Measurements from ENCODE around the gene MB21D2.

The MB21D2 gene

GRCh38 chr3:192929755-192930547, 12.3 kb upstream of the MB21D2 start:
- no peaks in the 10 kb centered on the region for H3K36me3 Mint-ChIP-seq
- DNase-seq (ENCODE audit: low spot score in 2 of 2) (no peak), ATAC-seq (no peak)
- H3K4me1 Mint-ChIP-seq, result no peaks in the 10 kb centered on the region
- H3K27ac Mint-ChIP-seq, result no peak overlapping the region
- no peaks in the 10 kb centered on the region for H3K9me3 Mint-ChIP-seq
- no peak overlapping the region for H3K4me3 Mint-ChIP-seq

DNA sequence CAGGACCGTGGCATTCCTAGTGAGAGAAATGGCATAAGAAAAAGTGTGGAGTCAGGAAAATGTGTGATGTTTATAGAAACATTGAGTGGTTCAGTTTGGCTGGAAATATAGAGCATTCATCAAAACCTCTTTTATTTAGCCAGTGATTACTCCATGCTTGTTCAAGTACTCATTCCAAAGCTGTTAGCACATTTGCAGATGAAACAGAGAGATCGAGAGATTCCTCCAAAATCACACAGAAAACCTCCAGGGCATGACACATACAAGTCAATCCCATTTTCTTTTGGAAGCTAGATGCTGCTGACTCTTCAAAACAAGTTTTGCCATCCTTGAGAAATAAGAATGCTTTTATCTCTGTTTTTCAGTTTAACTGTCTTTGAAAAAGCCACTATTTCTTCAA, 11.5 kb upstream of the MB21D2 start:
- no peaks in the 10 kb centered on the region for H3K4me1 Mint-ChIP-seq
- H3K4me3 Mint-ChIP-seq, result no peak overlapping the region
- no peaks in the 10 kb centered on the region for H3K36me3 Mint-ChIP-seq
- no peaks in the 10 kb centered on the region for H3K9me3 Mint-ChIP-seq
- no peak overlapping the region for H3K27ac Mint-ChIP-seq
- ATAC-seq, result no peak
- DNase-seq (ENCODE audit: low spot score in 2 of 2), result no peak

DNA sequence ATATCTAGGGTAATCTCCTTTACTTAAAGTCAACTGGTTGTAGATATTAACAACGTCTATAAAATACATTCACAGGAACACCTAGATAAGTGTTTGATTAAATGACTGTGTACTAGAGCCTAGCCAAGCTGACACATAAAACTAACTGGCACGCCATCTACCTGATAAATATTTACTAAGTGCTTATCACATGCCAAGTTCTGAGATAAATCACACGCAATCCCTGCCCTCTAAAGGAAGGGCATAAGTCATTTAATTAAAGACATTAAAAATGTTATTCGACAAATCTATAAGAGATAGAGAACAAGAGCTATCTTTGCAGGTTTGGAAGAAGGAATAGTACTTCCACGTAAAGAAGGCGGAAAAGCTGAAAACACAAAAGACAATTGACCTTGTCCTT, 11.1 kb upstream of the MB21D2 start:
- no peaks in the 10 kb centered on the region for H3K36me3 Mint-ChIP-seq
- no peak for DNase-seq (ENCODE audit: low spot score in 2 of 2)
- H3K9me3 Mint-ChIP-seq, result no peaks in the 10 kb centered on the region
- no peak overlapping the region for H3K4me3 Mint-ChIP-seq
- no peaks in the 10 kb centered on the region for H3K4me1 Mint-ChIP-seq
- no peak overlapping the region for H3K27ac Mint-ChIP-seq
- no peak for ATAC-seq

DNA sequence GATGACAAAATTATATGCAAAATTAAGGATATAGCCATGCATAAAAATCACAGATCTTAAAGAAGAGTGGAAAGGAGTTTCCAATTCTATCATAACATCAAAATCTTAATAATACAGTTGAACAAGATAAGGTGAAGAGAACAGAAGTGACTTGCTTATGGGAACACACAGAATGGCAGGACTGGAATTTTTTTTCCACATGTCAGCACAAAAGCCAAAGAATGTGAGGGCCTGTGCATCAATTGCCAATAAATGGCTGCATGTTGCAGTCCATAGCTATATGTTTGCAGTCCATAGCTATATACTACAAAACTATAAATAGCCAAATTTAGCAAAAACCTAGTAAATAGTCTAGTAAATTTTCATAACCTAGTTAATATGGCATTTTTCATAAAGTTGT, 10.4 kb upstream of the MB21D2 start:
- Mint-ChIP-seq H3K27ac (no peak overlapping the region), H3K4me1 (no peaks in the 10 kb centered on the region), H3K9me3 (no peaks in the 10 kb centered on the region), H3K4me3 (no peak overlapping the region), H3K36me3 (no peaks in the 10 kb centered on the region)
- ATAC-seq, result no peak
- no peak for DNase-seq (ENCODE audit: low spot score in 2 of 2)

DNA sequence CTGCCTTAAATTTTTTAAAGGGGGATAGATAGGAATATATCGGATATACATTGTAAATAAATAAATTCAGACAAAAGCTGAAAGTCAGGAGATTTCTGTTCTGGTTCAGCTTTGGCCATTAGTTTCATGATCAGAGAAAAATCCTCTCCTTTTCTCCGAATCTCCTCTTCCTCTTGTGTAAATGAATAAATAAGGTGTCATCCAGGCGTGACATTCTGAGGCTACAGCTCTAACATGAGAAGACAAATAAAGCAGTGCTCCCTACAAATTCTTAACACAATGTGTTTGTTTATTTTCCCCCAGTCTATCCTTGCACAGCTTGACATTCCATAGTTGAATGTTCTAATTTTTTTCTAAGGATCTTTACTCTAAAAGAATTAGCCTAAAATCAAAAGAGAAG, 9.4 kb upstream of the MB21D2 start:
- H3K4me3 Mint-ChIP-seq, result no peak overlapping the region
- H3K9me3 Mint-ChIP-seq, result no peaks in the 10 kb centered on the region
- H3K4me1 Mint-ChIP-seq, result no peaks in the 10 kb centered on the region
- ATAC-seq (no peak), DNase-seq (ENCODE audit: low spot score in 2 of 2) (no peak)
- H3K36me3 Mint-ChIP-seq, result no peaks in the 10 kb centered on the region
- no peak overlapping the region for H3K27ac Mint-ChIP-seq

DNA sequence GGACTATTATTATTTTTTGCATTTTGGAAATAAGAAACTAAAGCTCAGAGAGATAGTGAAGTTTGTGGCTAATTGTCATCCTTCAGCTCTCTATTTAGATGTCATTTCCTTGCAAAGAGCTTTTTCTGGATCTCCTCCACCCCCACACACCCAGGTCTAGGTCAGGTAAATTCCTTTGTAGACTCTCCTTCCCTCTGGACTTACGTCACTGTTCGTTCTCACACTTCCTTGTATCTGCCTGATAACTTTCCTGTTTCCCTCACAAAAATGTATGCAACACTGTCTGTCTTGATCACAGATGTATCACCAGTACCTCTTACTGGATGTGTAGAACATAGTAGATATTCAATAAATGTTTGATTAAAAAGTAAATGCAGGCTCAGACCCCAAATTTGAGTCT, 6.1 kb upstream of the MB21D2 start:
- H3K4me1 Mint-ChIP-seq, result peaks cover 6% of the 10 kb centered on the region
- no peak overlapping the region for H3K27ac Mint-ChIP-seq
- H3K36me3 Mint-ChIP-seq, result no peaks in the 10 kb centered on the region
- H3K9me3 Mint-ChIP-seq, result no peaks in the 10 kb centered on the region
- no peak for DNase-seq (ENCODE audit: low spot score in 2 of 2)
- no peak for ATAC-seq
- H3K4me3 Mint-ChIP-seq, result no peak overlapping the region

GRCh38 chr3:192921793-192922192, 4.1 kb upstream of the MB21D2 start:
- no peaks in the 10 kb centered on the region for H3K9me3 Mint-ChIP-seq
- H3K27ac Mint-ChIP-seq, result no peak overlapping the region
- no peaks in the 10 kb centered on the region for H3K36me3 Mint-ChIP-seq
- ATAC-seq (no peak), DNase-seq (ENCODE audit: low spot score in 2 of 2) (no peak)
- H3K4me3 Mint-ChIP-seq, result no peak overlapping the region
- H3K4me1 Mint-ChIP-seq, result peaks cover 13% of the 10 kb centered on the region

- H3K27ac Mint-ChIP-seq, result no peak overlapping the region
- DNase-seq (ENCODE audit: low spot score in 2 of 2) (no peak), ATAC-seq (no peak)
- no peaks in the 10 kb centered on the region for H3K36me3 Mint-ChIP-seq
- no peak overlapping the region for H3K4me3 Mint-ChIP-seq
- H3K9me3 Mint-ChIP-seq, result no peaks in the 10 kb centered on the region
- H3K4me1 Mint-ChIP-seq, result peaks cover 14% of the 10 kb centered on the region
Measured at GRCh38 chr3:192920411-192920810, 2.8 kb upstream of the MB21D2 start.

- no peaks in the 10 kb centered on the region for H3K36me3 Mint-ChIP-seq
- no peak for ATAC-seq
- no peaks in the 10 kb centered on the region for H3K9me3 Mint-ChIP-seq
- H3K4me3 Mint-ChIP-seq, result no peak overlapping the region
- no peak overlapping the region for H3K27ac Mint-ChIP-seq
- DNase-seq (ENCODE audit: low spot score in 2 of 2), result no peak
- peaks cover 14% of the 10 kb centered on the region for H3K4me1 Mint-ChIP-seq
Measured at GRCh38 chr3:192919901-192920300, 2.2 kb upstream of the MB21D2 start.

GRCh38 chr3:192918275-192918588, 576 bp upstream of the MB21D2 start:
- Mint-ChIP-seq H3K4me3 (peak overlapping the region; percentile 94), H3K36me3 (no peaks in the 10 kb centered on the region), H3K4me1 (peaks cover 21% of the 10 kb centered on the region), H3K9me3 (no peaks in the 10 kb centered on the region), H3K27ac (peak overlapping the region; percentile 96)
- no peak for ATAC-seq
- DNase-seq (ENCODE audit: low spot score in 2 of 2), result no peak

- H3K36me3 Mint-ChIP-seq, result no peaks in the 10 kb centered on the region
- peak overlapping the region; percentile 96 for H3K27ac Mint-ChIP-seq
- DNase-seq (ENCODE audit: low spot score in 2 of 2), result no peak
- H3K9me3 Mint-ChIP-seq, result no peaks in the 10 kb centered on the region
- peak overlapping the region; percentile 94 for H3K4me3 Mint-ChIP-seq
- H3K4me1 Mint-ChIP-seq, result peaks cover 21% of the 10 kb centered on the region
- ATAC-seq, result peak; percentile 24
Measured at GRCh38 chr3:192917028-192917403, 640 bp downstream of the MB21D2 start.

- no peak for DNase-seq (ENCODE audit: low spot score in 2 of 2)
- Mint-ChIP-seq H3K4me1 (peaks cover 21% of the 10 kb centered on the region), H3K4me3 (peak overlapping the region; percentile 94), H3K36me3 (peaks cover 4% of the 10 kb centered on the region), H3K27ac (peak overlapping the region; percentile 96), H3K9me3 (no peaks in the 10 kb centered on the region)
- ATAC-seq, result no peak
Measured at GRCh38 chr3:192916371-192917027, 1.2 kb downstream of the MB21D2 start.

GRCh38 chr3:192915722-192916121, 1.9 kb downstream of the MB21D2 start:
- ATAC-seq (no peak), DNase-seq (ENCODE audit: low spot score in 2 of 2) (no peak)
- H3K9me3 Mint-ChIP-seq, result no peaks in the 10 kb centered on the region
- peaks cover 21% of the 10 kb centered on the region for H3K4me1 Mint-ChIP-seq
- H3K27ac Mint-ChIP-seq, result peak overlapping the region; percentile 96
- H3K36me3 Mint-ChIP-seq, result peaks cover 5% of the 10 kb centered on the region
- peak overlapping the region; percentile 94 for H3K4me3 Mint-ChIP-seq

- Mint-ChIP-seq H3K4me3 (peak overlapping the region; percentile 94), H3K36me3 (peaks cover 5% of the 10 kb centered on the region), H3K27ac (peak overlapping the region; percentile 96), H3K9me3 (no peaks in the 10 kb centered on the region), H3K4me1 (peaks cover 21% of the 10 kb centered on the region)
- ATAC-seq (no peak), DNase-seq (ENCODE audit: low spot score in 2 of 2) (no peak)
Measured at GRCh38 chr3:192915304-192915703, 2.4 kb downstream of the MB21D2 start.

DNA sequence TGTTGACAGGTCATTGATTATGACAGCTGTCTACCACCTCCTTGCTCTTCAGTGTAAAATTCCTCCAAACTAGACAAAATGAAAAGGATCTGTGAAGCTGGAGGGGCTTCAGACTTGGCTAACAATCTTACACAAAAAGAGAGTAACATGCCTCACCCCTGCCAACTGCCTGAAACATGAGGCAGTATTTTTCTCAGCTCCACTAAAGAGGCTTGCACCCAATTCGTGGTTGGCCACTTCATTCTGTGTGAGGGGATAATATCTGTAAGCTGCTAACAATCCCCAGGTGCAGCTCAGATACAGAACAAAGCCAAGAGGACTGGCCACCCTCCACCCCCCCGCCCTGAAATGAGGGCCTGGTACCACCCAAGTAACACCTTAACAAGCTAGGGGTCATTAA, 2.8 kb downstream of the MB21D2 start:
- H3K9me3 Mint-ChIP-seq, result no peaks in the 10 kb centered on the region
- peaks cover 21% of the 10 kb centered on the region for H3K4me1 Mint-ChIP-seq
- DNase-seq (ENCODE audit: low spot score in 2 of 2), result no peak
- H3K4me3 Mint-ChIP-seq, result peak overlapping the region; percentile 94
- H3K36me3 Mint-ChIP-seq, result peaks cover 5% of the 10 kb centered on the region
- no peak for ATAC-seq
- no peak overlapping the region for H3K27ac Mint-ChIP-seq

DNA sequence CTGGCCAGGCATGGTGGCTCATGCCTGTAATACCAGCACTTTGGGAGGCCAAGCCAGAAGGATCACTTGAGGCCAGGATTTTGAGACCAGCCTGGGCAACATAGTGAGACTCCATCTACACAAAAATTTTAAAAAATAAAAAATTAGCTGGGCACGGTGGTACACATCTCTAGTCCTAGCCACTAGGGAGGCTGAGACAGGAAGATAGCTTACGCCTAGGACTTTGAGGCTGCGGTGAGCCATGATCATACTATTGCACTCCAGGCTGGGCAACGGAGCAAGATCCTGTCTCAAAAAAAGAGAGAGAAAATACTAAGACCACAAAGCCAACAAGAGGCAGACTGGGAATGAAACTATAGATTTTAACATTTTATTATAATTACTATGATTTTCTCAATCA, 4.1 kb downstream of the MB21D2 start:
- Mint-ChIP-seq H3K9me3 (no peaks in the 10 kb centered on the region), H3K4me1 (peaks cover 15% of the 10 kb centered on the region), H3K27ac (no peak overlapping the region), H3K36me3 (peaks cover 7% of the 10 kb centered on the region), H3K4me3 (no peak overlapping the region)
- ATAC-seq (no peak), DNase-seq (ENCODE audit: low spot score in 2 of 2) (no peak)

All from stimulated activated effector memory CD8-positive, alpha-beta T cell treated with anti-CD3 and anti-CD28 coated beads, Interleukin-12 subunit alpha, Interleukin-12 subunit beta, amount 100 ng/mL, for 72 hours (primary cell).